ENCODE measurements around the gene C2orf49.

Gene C2orf49

DNA sequence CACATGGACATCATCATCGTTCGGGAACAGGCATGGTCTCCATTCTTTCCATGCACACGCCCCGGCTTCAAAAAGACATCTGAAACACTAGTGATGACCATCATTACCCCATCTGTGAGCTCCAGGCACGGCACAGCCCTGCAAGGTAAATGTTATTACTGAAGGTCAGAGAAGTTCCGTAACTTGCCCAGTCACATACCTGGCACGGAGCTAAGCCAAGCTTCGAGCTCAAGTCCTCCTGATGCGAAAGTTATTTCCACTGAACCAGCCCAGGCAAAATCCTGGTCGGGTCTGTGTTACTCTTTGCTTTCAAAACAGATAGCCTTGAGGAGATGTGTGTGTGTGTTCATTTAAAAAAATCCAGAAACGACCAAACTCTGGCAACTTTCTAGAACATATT lies 38.7 kb downstream of the C2orf49 start:
- H3K4me1 ChIP-seq = no peaks in the 10 kb centered on the region
- H3K27ac ChIP-seq = no peak overlapping the region
- H3K9me3 ChIP-seq (ENCODE audit: control insufficient read depth, low read length) = no peaks in the 10 kb centered on the region
- no peak overlapping the region for H3K4me3 ChIP-seq (ENCODE audit: low read depth, low read length)
- H3K4me2 ChIP-seq (ENCODE audit: low read length) = no peak overlapping the region
- no peak overlapping the region for H2AFZ ChIP-seq
- H3K27me3 ChIP-seq (ENCODE audit: control insufficient read depth, insufficient read depth, low read length) = no peaks in the 10 kb centered on the region
- H3K79me2 ChIP-seq = no peaks in the 10 kb centered on the region
- TF ChIP-seq, protein P1, sequence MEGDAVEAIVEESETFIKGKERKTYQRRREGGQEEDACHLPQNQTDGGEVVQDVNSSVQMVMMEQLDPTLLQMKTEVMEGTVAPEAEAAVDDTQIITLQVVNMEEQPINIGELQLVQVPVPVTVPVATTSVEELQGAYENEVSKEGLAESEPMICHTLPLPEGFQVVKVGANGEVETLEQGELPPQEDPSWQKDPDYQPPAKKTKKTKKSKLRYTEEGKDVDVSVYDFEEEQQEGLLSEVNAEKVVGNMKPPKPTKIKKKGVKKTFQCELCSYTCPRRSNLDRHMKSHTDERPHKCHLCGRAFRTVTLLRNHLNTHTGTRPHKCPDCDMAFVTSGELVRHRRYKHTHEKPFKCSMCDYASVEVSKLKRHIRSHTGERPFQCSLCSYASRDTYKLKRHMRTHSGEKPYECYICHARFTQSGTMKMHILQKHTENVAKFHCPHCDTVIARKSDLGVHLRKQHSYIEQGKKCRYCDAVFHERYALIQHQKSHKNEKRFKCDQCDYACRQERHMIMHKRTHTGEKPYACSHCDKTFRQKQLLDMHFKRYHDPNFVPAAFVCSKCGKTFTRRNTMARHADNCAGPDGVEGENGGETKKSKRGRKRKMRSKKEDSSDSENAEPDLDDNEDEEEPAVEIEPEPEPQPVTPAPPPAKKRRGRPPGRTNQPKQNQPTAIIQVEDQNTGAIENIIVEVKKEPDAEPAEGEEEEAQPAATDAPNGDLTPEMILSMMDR (IDR thresholded peaks at IDR 0.05) = no peak
- H3K9ac ChIP-seq = no peak overlapping the region
- H3K36me3 ChIP-seq (ENCODE audit: control insufficient read depth, insufficient read depth, low read length) = no peaks in the 10 kb centered on the region

DNA sequence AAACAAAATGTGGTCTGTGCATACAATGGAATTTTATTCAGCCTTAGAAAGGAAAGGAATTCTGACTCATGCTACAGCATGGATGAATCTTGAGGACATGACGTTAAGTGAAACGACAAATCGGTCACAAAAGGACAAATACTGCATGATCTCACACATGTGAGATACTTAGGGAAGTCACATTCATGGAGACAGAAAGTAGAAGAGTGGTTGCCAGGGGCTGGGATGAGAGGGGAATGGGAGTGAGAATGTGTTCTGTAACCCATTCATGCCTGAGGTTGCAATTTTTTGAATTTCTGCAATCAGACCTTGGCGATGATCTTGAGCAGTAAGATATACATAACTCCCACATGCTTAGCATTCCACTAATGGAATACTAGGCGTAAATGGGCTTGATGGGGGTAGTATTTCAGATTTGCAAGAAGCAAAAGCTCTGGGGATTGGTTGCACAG lies 39.5 kb downstream of the C2orf49 start:
- Histone ChIP-seq H3K27ac (no peak overlapping the region), H3K9me3 (ENCODE audit: control insufficient read depth, low read length) (no peaks in the 10 kb centered on the region), H3K4me3 (ENCODE audit: low read depth, low read length) (no peak overlapping the region), H3K79me2 (no peaks in the 10 kb centered on the region), H3K4me2 (ENCODE audit: low read length) (no peak overlapping the region), H3K4me1 (no peaks in the 10 kb centered on the region), H3K9ac (no peak overlapping the region), H3K27me3 (ENCODE audit: control insufficient read depth, insufficient read depth, low read length) (no peaks in the 10 kb centered on the region), H3K36me3 (ENCODE audit: control insufficient read depth, insufficient read depth, low read length) (no peaks in the 10 kb centered on the region), H2AFZ (no peak overlapping the region)
- TF ChIP-seq, protein P1 (IDR thresholded peaks at IDR 0.05) = no peak

- H3K4me1 ChIP-seq = no peaks in the 10 kb centered on the region
- H3K27ac ChIP-seq = no peak overlapping the region
- H3K4me2 ChIP-seq (ENCODE audit: low read length) = no peak overlapping the region
- no peak overlapping the region for H2AFZ ChIP-seq
- no peak overlapping the region for H3K4me3 ChIP-seq (ENCODE audit: low read depth, low read length)
- no peaks in the 10 kb centered on the region for H3K79me2 ChIP-seq
- TF ChIP-seq, protein P1 (IDR thresholded peaks at IDR 0.05) = no peak
- H3K9me3 ChIP-seq (ENCODE audit: control insufficient read depth, low read length) = no peaks in the 10 kb centered on the region
- H3K36me3 ChIP-seq (ENCODE audit: control insufficient read depth, insufficient read depth, low read length) = no peaks in the 10 kb centered on the region
- H3K9ac ChIP-seq = no peak overlapping the region
- H3K27me3 ChIP-seq (ENCODE audit: control insufficient read depth, insufficient read depth, low read length) = no peaks in the 10 kb centered on the region
These were observed 40.5 kb downstream of the C2orf49 start for GRCh38 chr2:105377871-105378270.

DNA sequence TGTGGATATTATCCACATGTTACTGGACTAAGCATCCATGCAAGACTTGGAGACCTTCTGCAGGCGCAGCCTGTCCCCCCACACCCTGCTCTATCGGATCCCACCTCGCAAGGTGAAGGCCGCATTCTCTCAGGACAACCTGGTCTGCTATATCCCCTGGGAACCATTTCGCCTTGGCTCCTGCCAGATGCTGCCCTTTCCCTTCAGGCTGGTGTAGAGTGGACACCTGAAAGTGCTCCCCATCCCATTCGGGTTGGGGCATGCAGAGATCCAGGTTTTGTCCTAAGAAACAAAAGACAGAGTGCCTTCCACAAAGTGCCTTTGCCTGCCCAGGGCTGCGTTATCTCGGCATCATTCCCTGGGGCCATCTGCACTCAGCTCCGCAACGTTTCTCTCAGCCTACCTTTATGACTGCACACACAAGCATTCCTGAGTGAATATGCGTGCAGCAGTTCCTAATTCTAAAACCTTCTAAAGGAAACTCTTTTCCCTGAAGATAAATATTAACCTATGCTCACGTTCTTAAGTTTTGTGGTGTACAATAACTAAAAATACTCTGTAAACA lies 41.0 kb downstream of the C2orf49 start:
- H3K27me3 ChIP-seq (ENCODE audit: control insufficient read depth, insufficient read depth, low read length) = no peaks in the 10 kb centered on the region
- H3K27ac ChIP-seq = no peak overlapping the region
- no peaks in the 10 kb centered on the region for H3K4me1 ChIP-seq

More for the DNA sequence above, 41.0 kb downstream of the C2orf49 start:
- Histone ChIP-seq H3K4me3 (ENCODE audit: low read depth, low read length) (no peak overlapping the region), H3K36me3 (ENCODE audit: control insufficient read depth, insufficient read depth, low read length) (no peaks in the 10 kb centered on the region), H3K4me2 (ENCODE audit: low read length) (no peak overlapping the region), H2AFZ (no peak overlapping the region), H3K9ac (no peak overlapping the region), H3K9me3 (ENCODE audit: control insufficient read depth, low read length) (no peaks in the 10 kb centered on the region), H3K79me2 (no peaks in the 10 kb centered on the region)
- TF ChIP-seq, protein P1 (IDR thresholded peaks at IDR 0.05) = no peak

Data from parathyroid adenoma (tissue), 2 donors.